ENCODE results near the gene FAM222A.

FAM222A gene

DNA sequence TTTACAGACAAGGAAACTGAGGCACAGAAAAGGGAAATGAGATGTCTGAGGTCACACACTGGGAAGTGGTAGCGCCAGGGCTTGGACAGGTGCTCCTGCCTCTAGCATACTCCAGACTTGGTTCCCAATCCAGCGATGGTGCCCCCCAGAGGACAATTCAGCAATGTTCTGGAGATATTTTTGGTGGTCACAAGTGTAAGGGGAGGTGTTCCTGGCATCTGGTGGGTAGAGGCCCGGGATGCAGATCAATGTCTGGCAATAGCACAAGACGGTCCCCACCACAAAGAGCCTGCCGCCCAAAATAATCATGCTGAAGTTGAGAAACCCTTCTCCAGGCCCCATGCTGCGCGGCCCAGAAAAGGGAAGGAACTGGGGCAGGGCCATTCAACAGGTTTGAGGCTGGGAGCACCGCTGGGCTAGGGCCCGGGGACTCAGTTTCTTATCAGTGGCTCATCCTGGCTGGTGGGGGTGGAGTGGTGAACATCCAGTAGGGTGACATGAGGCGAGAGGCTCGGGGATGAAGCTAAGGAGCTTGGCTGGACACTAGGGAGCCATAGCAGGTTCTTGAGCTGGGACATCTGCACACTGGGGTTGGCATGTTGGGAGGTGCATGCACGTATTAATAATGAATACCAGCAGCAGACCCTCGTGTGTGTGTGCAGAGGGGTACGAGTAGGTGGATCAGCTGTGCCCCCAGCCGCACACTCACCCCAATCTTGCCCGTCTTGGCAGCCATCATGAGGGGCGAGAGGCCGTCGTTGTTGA is 84.5 kb downstream of the FAM222A start:
- DNase-seq (ENCODE audit: low read depth, low spot score): no peak

- no peak for DNase-seq (ENCODE audit: low read depth, low spot score)
Observed at GRCh38 chr12:109798691-109799090, 85.1 kb downstream of the FAM222A start.

- DNase-seq (ENCODE audit: low read depth, low spot score): no peak
Observed at GRCh38 chr12:109800536-109800935, 86.9 kb downstream of the FAM222A start.

GRCh38 chr12:109802828-109803227 is 89.2 kb downstream of the FAM222A start:
- DNase-seq (ENCODE audit: low read depth, low spot score): no peak

DNA sequence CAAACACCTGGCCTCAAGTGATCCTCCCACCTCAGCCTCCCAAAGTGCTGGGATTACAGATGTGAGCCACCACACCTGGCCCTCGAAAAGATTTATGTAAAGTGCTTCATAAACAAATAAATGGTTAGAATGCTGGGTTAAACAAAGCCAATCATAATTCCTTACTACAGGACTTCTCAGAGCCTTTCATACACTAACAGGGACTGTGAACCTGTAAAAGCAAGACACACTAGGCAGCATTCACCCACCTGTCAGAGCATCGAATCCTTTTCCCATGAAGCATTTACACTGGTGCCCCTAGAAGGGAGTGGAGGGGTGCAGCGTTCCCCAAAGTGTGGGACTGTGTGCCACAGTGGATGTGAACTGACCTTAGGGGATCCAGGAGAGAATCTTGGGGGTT is 90.1 kb downstream of the FAM222A start:
- no peak for DNase-seq (ENCODE audit: low read depth, low spot score)

- peak; percentile 31 for DNase-seq (ENCODE audit: low read depth, low spot score)
Observed at GRCh38 chr12:109804820-109805761, 91.5 kb downstream of the FAM222A start.

DNA sequence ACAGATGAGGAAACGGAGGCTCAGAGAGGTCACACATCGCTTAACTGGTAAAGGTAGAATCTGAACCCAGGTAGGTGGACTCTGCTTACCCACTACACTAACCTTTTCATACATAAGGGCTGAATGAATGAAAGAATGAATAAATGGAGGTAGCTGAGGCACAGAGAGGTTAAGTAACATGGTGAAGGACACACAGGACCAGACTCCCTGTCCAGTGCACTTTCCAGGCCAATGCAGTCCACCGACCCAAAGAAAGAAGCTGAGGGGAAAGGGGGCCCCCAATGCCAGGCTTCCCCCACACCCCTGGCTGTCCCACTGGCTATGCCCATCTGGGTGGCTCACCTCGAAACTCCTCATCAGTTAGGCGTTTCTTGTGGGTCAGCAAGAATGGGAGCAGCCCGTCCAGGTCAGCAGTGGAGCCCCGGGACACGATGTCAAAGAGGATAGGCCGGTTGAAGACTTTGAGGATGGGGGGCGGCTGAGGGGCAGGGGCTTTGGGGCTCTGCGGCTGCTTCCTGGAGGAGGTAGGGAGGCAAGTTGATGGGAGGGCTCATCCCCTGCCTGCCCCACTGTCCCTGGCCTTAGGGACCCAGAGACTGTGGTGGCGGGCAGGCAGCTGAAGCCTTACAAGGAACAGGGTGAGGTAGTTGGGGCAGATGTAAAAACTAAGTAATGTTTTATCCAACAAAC is 94.5 kb downstream of the FAM222A start:
- no peak for DNase-seq (ENCODE audit: low read depth, low spot score)

DNA sequence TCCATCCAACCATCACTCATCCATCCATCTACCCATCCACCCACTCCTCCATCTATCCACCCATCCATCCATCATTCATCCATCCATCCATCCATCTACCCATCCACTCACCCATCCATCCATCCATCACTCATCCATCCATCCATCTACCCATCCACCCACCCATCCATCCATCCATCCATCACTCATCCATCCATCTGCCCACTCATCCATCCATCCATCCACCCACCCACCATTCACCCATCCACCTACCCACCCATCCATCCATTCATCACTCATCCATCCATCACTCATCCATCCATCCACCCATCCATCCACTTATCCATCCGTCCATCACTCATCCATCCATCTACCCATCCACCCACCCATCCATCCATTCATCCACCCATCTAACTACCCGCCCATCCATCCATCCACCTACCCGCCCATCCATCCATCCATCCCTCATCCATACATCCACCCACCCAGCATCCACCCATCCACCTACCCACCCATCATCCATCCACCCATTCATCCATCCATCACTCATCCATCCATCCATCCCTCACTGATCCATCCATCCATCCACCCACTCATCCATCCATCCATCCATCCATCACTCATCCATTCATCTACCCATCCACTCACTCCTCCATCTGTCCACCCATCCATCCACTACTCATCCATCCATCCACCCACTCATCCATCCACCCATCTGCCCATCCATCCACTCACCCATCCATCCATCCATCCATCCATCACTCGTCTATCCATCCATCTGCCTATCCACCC is 95.4 kb downstream of the FAM222A start:
- DNase-seq (ENCODE audit: low read depth, low spot score): no peak

GRCh38 chr12:109810954-109811623 is 97.5 kb downstream of the FAM222A start:
- no peak for DNase-seq (ENCODE audit: low read depth, low spot score)

- DNase-seq (ENCODE audit: low read depth, low spot score): no peak
Observed at GRCh38 chr12:109811624-109811995, 98.0 kb downstream of the FAM222A start.

DNA sequence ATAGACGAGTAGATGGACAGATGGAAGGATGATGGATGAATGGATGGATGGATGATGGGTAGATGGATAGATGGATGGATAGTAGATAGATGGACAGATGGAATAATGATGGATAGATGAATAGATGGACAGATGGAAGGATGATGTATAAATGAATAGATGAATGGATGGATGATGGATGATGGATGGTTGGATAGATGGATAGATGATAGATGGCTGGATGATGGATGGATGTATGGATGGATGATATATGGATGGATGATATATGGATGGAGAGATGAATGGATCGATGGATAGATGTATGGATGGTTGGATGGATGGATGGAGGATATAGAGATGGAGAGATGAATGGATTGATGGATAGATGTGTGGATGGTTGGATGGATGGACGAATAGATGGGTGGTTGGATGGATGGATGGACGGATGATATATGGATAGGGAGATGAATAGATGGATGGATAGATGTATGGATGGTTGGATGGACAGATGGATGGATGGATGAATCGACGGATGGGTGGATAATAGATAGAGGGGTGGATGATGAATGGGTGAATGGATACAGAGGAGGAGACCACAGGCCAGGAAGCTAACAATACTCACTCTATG is 100.3 kb downstream of the FAM222A start:
- DNase-seq (ENCODE audit: low read depth, low spot score): no peak

DNA sequence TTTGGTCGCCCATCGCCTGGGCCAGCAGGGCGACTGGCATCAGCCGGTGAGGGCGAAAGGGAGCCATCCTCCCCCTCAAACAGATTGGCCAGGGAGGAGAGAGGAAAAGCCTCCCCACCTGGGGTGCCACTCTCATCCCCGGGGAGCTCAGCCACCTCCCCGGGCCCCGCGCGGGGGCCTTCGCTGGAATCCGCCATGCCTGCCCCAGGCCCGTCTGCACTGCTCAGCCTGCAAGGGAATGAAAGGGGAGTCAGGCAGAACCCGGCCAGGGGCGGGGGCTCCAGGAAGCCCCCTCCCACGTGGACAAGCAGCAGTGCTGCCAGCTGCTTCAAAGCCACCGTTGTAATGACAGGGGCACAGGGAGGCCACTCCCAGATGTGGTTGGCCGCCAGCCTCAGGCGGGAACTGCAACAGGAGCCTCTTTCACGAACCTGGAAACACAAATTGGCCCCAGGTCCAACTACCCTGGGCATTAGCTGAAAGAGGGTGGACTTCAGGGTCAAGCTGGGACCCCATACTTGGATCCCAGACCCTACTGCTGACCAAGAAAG is 101.0 kb downstream of the FAM222A start:
- DNase-seq (ENCODE audit: low read depth, low spot score): no peak

GRCh38 chr12:109815225-109815624 is 101.6 kb downstream of the FAM222A start:
- no peak for DNase-seq (ENCODE audit: low read depth, low spot score)

GRCh38 chr12:109815757-109816617 is 102.4 kb downstream of the FAM222A start:
- DNase-seq (ENCODE audit: low read depth, low spot score): no peak

DNA sequence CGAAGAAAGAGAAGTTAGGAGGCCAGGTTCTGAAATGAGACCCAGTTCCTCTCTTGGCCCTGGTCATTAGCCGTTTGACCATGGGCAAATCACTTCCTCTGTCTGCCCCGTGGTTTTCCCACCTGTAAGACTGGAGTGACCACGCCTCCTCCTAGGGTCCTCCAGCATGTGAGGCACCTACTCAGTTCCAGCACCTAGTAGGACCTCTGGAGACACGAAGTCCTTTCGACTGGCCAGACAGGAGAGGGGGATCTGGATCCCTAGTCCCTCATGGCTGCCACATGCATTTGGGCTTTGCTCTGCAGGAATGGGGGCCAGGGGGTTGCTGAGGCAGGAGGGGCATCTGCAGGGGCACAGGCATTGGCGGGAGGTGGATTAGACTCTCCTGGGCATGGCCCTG is 103.2 kb downstream of the FAM222A start:
- DNase-seq (ENCODE audit: low read depth, low spot score): no peak

GRCh38 chr12:109817627-109818231 is 104.1 kb downstream of the FAM222A start:
- no peak for DNase-seq (ENCODE audit: low read depth, low spot score)

GRCh38 chr12:109818253-109818652 is 104.6 kb downstream of the FAM222A start:
- no peak for DNase-seq (ENCODE audit: low read depth, low spot score)

GRCh38 chr12:109818905-109819500 is 105.4 kb downstream of the FAM222A start:
- DNase-seq (ENCODE audit: low read depth, low spot score): no peak

Measured in activated naive CD8-positive, alpha-beta T cell treated with anti-CD3 and anti-CD28 coated beads, Interleukin-2, amount 50 U/mL, for 16 hours (primary cell).